Ovary (tissue), 9 donors: ENCODE measurements around the gene RCSD1. TPM values are rescaled to one million over a fixed set of nuclear protein-coding genes. Genes with fewer than 3 reads are reported as not detected.

Experiments used
- DNase-seq, 5 donors: peaks; one replicate each; pipeline ENCODE4 v3.0.0-alpha.2; 2019 to 2020
- H3K27ac ChIP-seq, 2 donors: fragments of 200-600 bp; one replicate each; pipeline versions ENCODE4 v1.5.1 to v1.8.0; 2019 to 2022
- H3K27me3 ChIP-seq: fragments of 200-600 bp; one replicate; pipeline ENCODE4 v1.8.0; 2022
- H3K36me3 ChIP-seq: fragments of 200-600 bp; sonication (generic); one replicate; pipeline ENCODE4 v1.5.1; 2019
- H3K4me1 ChIP-seq: one replicate; pipeline ENCODE4 v1.8.1; 2013; ENCODE audit warnings: mild to moderate bottlenecking, moderate library complexity; ENCODE audit not compliant: insufficient read depth
- H3K4me3 ChIP-seq: fragments of 200-600 bp; sonication (generic); one replicate; pipeline ENCODE4 v1.5.1; 2017
- H3K9me3 ChIP-seq, 2 donors: fragments of 200-600 bp in 1 of 2; sonication (generic) in 1 of 2; one replicate each; pipeline versions ENCODE4 v1.5.1 to v1.8.1; 2013 to 2019; ENCODE audit warnings: mild to moderate bottlenecking in 1 of 2, moderate library complexity in 1 of 2
- EP300 ChIP-seq: sonication (generic); formaldehyde crosslinking; IDR thresholded peaks from one replicate; pipeline ENCODE4 v1.6.1; 2017; ENCODE audit warnings: antibody characterized with exemption
- POLR2A ChIP-seq: fragments of 450-650 bp; IDR thresholded peaks from one replicate; pipeline ENCODE4 v1.6.1; 2017; ENCODE audit warnings: antibody characterized with exemption, mild to moderate bottlenecking, moderate library complexity
- WGBS, 3 donors: extraction: QIAGEN DNeasy Blood & Tissue Kit in 1 of 3; methylation state at CpG; one replicate each; pipeline versions ENCODE4 v1.1.5 to v1.1.7; 2013 to 2017; 5-methylcytosine and 5-hydroxymethylcytosine counted together
- intact Hi-C, 4 donors: fragments of 100-400 bp; cut with DNase I; formaldehyde crosslinking; loops; one replicate each; pipeline versions ENCODE4 v1.11.0 to v1.15.1; 2022 to 2023
- polyA plus RNA-seq, 2 donors: library from polyadenylated mRNA; stranded (reverse); fragments of 200-250 nt in 1 of 2; fragments of 350-450 nt in 1 of 2; fragmentation: Illumina TruSeq in 1 of 2; extraction: RNeasy Lipid Tissue Mini Kit (QIAGEN cat#74804) in 1 of 2; gene quantifications; one replicate each; pipeline ENCODE4 v1.2.3, GENCODE V29; 2013 to 2014
- total RNA-seq, 7 donors: library from RNA; depleted of rRNA in 2 of 7; stranded (reverse); fragments of >200 nt in 2 of 7; fragmentation: NEBNext Ultra II Directional in 3 of 7; extraction: Animal tissue kit (Norgen Biotek cat#: 25700) in 3 of 7; gene quantifications; one replicate each; pipeline versions ENCODE4 v1.1.0 to v1.2.4, GENCODE V29; 2016 to 2023
- TF ChIP-seq, protein P1 (sequence below), 3 donors: fragments of 450-650 bp in 2 of 3; fragments of 200-600 bp in 1 of 3; IDR thresholded peaks; one replicate each; pipeline versions ENCODE4 v1.5.1 to v1.8.0; 2016 to 2022; ENCODE audit warnings: antibody characterized with exemption in 3 of 3, mild to moderate bottlenecking in 1 of 3
- donor health status: DM: no; HTN: no; CAD: no; lungs with moderate emphysema.
- donor health status: DM: no; HTN: no; CAD: no.
- donor health status: Bipolar disorder and iron deficiency.
- donor health status: DM: yes; HTN: yes; CAD: no.
- donor health status: DM: no; HTN: no; CAD: no.
- donor health status: DM: yes; HTN: yes; CAD: no.

RCSD1 gene
- total and polyA plus RNA-seq, 9 donors = 2.1 to 10.9 (median 3.2) TPM

- DNase-seq = no peak
- WGBS, 3 donors = 81 to 85% (median 82%) methylated on average over 15 of the region's 15 CpGs
- H3K4me1 ChIP-seq = no peaks in the 10 kb centered on the region
Observed at GRCh38 chr1:167645625-167646414, 15.8 kb downstream of the RCSD1 start.

DNA sequence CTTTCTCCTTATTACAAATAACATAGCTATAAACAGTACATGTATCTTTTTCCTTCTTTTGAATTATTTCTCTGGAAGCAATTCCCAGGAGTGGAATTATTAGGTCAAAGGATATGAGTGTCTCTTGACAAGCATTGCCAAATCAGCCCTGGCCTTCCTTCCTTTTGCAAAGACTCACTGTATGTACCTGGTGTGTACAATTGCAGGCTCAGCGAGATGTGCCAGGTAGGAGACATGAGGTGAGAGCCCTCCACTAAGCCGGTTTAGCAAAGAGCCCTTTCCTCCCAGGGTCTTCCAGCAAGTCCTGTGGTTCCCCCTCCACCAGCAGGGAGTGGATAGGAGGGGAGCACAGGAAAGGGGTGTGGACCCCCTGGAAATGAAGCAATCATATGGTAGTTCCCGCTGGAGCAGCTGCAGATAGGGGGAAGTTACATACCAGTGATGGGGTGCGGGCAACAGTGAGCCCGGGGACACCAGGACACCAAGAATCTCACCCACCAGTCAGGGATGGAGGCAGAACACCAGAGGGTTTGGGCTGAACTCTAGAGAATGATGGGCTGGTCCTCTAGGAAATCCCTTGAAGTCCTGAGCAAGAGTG, 18.3 kb downstream of the RCSD1 start:
- intact Hi-C loops = no loop called here
- H3K4me1 ChIP-seq = no peaks in the 10 kb centered on the region

More at GRCh38 chr1:167645625-167646414, 15.8 kb downstream of the RCSD1 start:
- no peaks in the 10 kb centered on the region for H3K36me3 ChIP-seq
- TF ChIP-seq, protein P1, sequence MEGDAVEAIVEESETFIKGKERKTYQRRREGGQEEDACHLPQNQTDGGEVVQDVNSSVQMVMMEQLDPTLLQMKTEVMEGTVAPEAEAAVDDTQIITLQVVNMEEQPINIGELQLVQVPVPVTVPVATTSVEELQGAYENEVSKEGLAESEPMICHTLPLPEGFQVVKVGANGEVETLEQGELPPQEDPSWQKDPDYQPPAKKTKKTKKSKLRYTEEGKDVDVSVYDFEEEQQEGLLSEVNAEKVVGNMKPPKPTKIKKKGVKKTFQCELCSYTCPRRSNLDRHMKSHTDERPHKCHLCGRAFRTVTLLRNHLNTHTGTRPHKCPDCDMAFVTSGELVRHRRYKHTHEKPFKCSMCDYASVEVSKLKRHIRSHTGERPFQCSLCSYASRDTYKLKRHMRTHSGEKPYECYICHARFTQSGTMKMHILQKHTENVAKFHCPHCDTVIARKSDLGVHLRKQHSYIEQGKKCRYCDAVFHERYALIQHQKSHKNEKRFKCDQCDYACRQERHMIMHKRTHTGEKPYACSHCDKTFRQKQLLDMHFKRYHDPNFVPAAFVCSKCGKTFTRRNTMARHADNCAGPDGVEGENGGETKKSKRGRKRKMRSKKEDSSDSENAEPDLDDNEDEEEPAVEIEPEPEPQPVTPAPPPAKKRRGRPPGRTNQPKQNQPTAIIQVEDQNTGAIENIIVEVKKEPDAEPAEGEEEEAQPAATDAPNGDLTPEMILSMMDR (IDR thresholded peaks at IDR 0.05) = no peak
- no peak for TF ChIP-seq EP300
- TF ChIP-seq POLR2A = no peak
- H3K4me3 ChIP-seq = no peak overlapping the region
- H3K27me3 ChIP-seq = no peaks in the 10 kb centered on the region
- H3K9me3 ChIP-seq = no peaks in the 10 kb centered on the region
- H3K27ac ChIP-seq = no peak overlapping the region
- intact Hi-C loops = no loop called here

GRCh38 chr1:167648978-167649744, 19.1 kb downstream of the RCSD1 start:
- WGBS, 3 donors = 82 to 86% (median 84%) methylated on average over 8 of the region's 8 CpGs
- TF ChIP-seq POLR2A (no peak), EP300 (no peak)
- TF ChIP-seq, protein P1 (IDR thresholded peaks at IDR 0.05) = no peak
- no peak overlapping the region for H3K27ac ChIP-seq
- H3K4me1 ChIP-seq = no peaks in the 10 kb centered on the region
- no peak overlapping the region for H3K4me3 ChIP-seq
- H3K36me3 ChIP-seq = no peaks in the 10 kb centered on the region
- intact Hi-C loops = no loop called here
- no peaks in the 10 kb centered on the region for H3K27me3 ChIP-seq
- H3K9me3 ChIP-seq = no peaks in the 10 kb centered on the region
- DNase-seq = no peak

More for the DNA sequence above, 18.3 kb downstream of the RCSD1 start:
- DNase-seq = no peak
- H3K27me3 ChIP-seq = no peaks in the 10 kb centered on the region
- H3K9me3 ChIP-seq = no peaks in the 10 kb centered on the region
- H3K4me3 ChIP-seq = no peak overlapping the region
- 88 to 90% (median 90%) methylated on average over 5 of the region's 5 CpGs for WGBS, 3 donors
- no peaks in the 10 kb centered on the region for H3K36me3 ChIP-seq
- H3K27ac ChIP-seq = no peak overlapping the region
- TF ChIP-seq POLR2A (no peak), EP300 (no peak)
- TF ChIP-seq, protein P1 (IDR thresholded peaks at IDR 0.05) = no peak

DNA sequence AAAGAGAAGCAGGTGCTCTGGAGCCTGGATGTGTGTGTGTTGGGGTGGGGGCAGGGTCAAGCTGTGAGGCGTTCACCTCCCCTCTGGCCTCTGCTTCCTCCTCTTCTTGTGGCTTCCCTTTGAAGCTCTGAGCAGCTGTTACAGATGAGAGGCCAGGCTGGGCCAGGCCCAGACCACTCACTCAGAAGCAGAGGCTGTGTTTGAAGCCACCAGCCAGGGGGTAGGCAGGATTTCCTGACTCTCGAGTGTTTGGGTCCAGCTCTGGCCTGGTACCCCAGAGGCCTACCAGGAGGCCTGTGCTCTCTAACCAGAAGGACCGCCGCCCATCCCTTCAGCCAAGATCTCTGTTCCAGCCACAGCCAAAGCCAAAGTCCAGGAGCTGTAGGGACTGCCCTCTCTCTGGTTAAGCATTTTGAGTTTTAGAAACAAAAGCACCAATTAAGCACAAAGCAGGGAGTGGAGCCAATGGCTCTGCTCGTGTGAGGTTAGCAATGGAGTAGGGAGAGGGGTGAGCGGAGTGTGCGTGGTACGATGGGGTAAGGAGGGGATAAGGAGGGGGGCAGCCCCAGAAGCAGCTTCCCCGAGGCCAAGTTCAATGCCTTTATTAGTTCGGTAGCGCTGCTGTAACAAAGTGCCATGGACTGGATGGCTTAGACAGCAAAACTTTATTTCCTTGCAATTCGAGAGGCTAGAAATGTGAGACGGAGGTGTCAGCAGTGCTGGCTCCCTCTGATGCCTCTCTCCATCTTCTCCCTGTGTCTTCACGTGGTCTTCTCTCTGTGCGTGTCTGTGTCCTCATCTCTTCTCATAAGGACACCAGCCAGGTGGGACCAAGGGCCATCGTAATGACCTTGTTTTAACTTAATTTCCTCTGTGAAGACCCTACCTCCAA, 20.5 kb downstream of the RCSD1 start:
- Histone ChIP-seq H3K9me3 (no peaks in the 10 kb centered on the region), H3K4me3 (no peak overlapping the region), H3K36me3 (no peaks in the 10 kb centered on the region), H3K27me3 (no peaks in the 10 kb centered on the region), H3K27ac (no peak overlapping the region), H3K4me1 (no peaks in the 10 kb centered on the region)
- 79 to 83% (median 81%) methylated on average over 16 of the region's 16 CpGs for WGBS, 3 donors
- intact Hi-C loops = no loop called here
- TF ChIP-seq, protein P1 (IDR thresholded peaks at IDR 0.05) = no peak
- TF ChIP-seq POLR2A (no peak), EP300 (no peak)
- no peak for DNase-seq
